GM12878 (cell line): Measurements from ENCODE around the gene RNASEH2A. TPM values are rescaled to one million over a fixed set of nuclear protein-coding genes. Genes with fewer than 3 reads are reported as not detected.

ENCODE experiments used
- BHLHE40 ChIP-seq, 2 experiments: fragments of 450-650 bp in 1 of 2; IDR thresholded peaks; 2 replicates each; pipeline ENCODE4 v1.6.1; 2011 to 2017; ENCODE audit warnings: low read depth in 2 of 2, borderline replicate concordance in 1 of 2, improper control_type of control experiment in 1 of 2, low read length in 1 of 2, mild to moderate bottlenecking in 1 of 2
- CBFB ChIP-seq: IDR thresholded peaks from 2 replicates; pipeline ENCODE4 v1.6.1; 2016; ENCODE audit warnings: antibody characterized with exemption, low read depth
- EGR1 ChIP-seq, 2 experiments: IDR thresholded peaks; 1 replicate in 1 of 2; 2 replicates in 1 of 2; pipeline ENCODE4 v1.6.1; 2011 to 2012; ENCODE audit warnings: low read depth in 2 of 2, low read length in 2 of 2, borderline replicate concordance in 1 of 2, mild to moderate bottlenecking in 1 of 2, moderate library complexity in 1 of 2
- ETV6 ChIP-seq, 2 experiments: fragments of 450-650 bp in 1 of 2; IDR thresholded peaks in 1 of 2; conservative IDR thresholded peaks in 1 of 2; 2 replicates each; pipeline ENCODE4 v1.6.1; 2014; ENCODE audit warnings: antibody characterized with exemption in 1 of 2, borderline replicate concordance in 1 of 2, low read depth in 1 of 2, mild to moderate bottlenecking in 1 of 2, moderate library complexity in 1 of 2
- NBN ChIP-seq: fragments of 450-650 bp; IDR thresholded peaks from 2 replicates; pipeline ENCODE4 v1.6.1; 2016
- POLR2A ChIP-seq: IDR thresholded peaks from 2 replicates; pipeline ENCODE4 v1.6.1; 2011; ENCODE audit warnings: low read depth, mild to moderate bottlenecking, low read length
- SMAD5 ChIP-seq: IDR thresholded peaks from 2 replicates; pipeline ENCODE4 v1.6.1; 2016; ENCODE audit warnings: antibody characterized with exemption, low read depth
- SP1 ChIP-seq: IDR thresholded peaks from one replicate; pipeline ENCODE4 v1.6.1; 2011; ENCODE audit warnings: low read depth, low read length
- polyA plus RNA-seq, 11 experiments: library from polyadenylated mRNA; depleted of rRNA in 4 of 11; unstranded in 6 of 11; stranded (reverse) in 5 of 11; fragments of >200 nt; fragmentation: Nextera tagmentation in 4 of 11; fragmentation: Illumina TruSeq in 1 of 11; extraction: Ambion mirVana in 4 of 11; extraction: Trizol in 1 of 11; gene quantifications; 1 replicate in 1 of 11; 2 replicates in 10 of 11; pipeline versions ENCODE4 v1.2.1 to v1.2.3, GENCODE V29; 2011 to 2016; ENCODE audit warnings: inconsistent platforms in 2 of 11, missing spikeins in 2 of 11, low read depth in 1 of 11
- total RNA-seq, 4 experiments: library from RNA; depleted of rRNA in 3 of 4; stranded (reverse); fragments of >200 nt in 3 of 4; fragmentation: Illumina TruSeq in 1 of 4; extraction: Trizol in 1 of 4; gene quantifications; 2 replicates each; pipeline versions ENCODE4 v1.2.1 to v1.2.3, GENCODE V29; 2013 to 2021
- TF ChIP-seq, protein P1 (sequence below): fragments of 450-650 bp; IDR thresholded peaks from 2 replicates; pipeline ENCODE4 v1.6.1; 2017; ENCODE audit warnings: mild to moderate bottlenecking, low read depth, inconsistent platforms; ENCODE audit not compliant: poor library complexity, severe bottlenecking
- TF ChIP-seq, protein P2 (sequence below): fragments of 450-650 bp; IDR thresholded peaks from 2 replicates; pipeline ENCODE4 v1.6.1; 2018; ENCODE audit warnings: mild to moderate bottlenecking, low read depth, moderate library complexity; ENCODE audit not compliant: partially characterized antibody
- TF ChIP-seq, protein P3 (sequence below): fragments of 450-650 bp; conservative IDR thresholded peaks from 2 replicates; pipeline ENCODE4 v1.6.1; 2017; ENCODE audit warnings: mild to moderate bottlenecking, moderate library complexity
- TF ChIP-seq, protein P4 (sequence below): IDR thresholded peaks from 2 replicates; pipeline ENCODE4 v1.6.1; 2012; ENCODE audit warnings: mild to moderate bottlenecking, low read depth, low read length
- TF ChIP-seq, protein P5 (sequence below): IDR thresholded peaks from 2 replicates; pipeline ENCODE4 v1.6.1; 2012; ENCODE audit warnings: low read depth, low read length, improper control_type of control experiment
- TF ChIP-seq, protein P6 (sequence below): fragments of 450-650 bp; IDR thresholded peaks from 2 replicates; pipeline ENCODE4 v1.6.1; 2016; ENCODE audit warnings: mild to moderate bottlenecking

The RNASEH2A gene
- total and polyA plus RNA-seq, 10 of the 15 experiments (the other 5 are each of a cell fraction or from before 2014, with no cell fraction given) = 17.4 to 103 (median 40.4) TPM

DNA sequence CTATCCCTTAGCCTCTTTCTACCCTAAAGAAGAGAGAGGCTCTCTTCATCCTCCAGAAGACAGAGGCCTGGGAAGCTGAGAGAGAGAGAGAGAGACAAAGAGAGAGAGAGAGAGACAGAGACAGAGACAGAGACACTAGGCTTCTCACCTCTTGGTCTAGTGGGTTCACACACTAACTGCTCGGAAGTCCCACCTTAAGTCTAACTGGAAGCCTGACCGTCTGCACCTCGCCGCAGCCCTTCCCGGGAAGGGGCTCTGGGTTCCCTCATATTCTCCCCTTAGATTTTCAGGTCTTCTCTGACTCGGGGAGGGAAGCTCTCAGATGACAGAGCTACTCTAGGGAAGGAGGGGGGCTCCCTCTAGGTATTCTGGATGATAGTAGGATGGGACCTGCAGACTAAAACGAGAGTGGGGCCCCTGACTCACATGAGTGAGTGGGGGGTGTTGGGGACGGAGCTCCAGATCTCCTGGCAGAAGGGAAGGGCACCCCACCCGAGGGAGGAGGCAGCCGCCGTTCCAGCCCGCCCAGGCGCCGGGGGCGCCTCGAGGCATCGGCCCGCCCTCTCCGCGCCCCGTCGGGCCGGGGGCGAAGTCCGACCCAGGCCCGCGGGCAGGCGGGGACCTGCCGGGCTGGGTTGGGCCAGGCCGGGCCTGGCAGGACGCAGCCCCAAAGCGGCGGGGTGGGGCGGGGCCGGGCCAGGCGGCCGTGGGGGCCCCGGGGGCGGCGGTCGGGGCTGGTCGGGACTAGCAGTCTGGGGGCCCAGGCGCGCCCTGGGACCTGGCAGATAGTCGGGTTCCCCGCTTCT is 17.1 kb upstream of the RNASEH2A start (continued):
- TF ChIP-seq, protein P1, sequence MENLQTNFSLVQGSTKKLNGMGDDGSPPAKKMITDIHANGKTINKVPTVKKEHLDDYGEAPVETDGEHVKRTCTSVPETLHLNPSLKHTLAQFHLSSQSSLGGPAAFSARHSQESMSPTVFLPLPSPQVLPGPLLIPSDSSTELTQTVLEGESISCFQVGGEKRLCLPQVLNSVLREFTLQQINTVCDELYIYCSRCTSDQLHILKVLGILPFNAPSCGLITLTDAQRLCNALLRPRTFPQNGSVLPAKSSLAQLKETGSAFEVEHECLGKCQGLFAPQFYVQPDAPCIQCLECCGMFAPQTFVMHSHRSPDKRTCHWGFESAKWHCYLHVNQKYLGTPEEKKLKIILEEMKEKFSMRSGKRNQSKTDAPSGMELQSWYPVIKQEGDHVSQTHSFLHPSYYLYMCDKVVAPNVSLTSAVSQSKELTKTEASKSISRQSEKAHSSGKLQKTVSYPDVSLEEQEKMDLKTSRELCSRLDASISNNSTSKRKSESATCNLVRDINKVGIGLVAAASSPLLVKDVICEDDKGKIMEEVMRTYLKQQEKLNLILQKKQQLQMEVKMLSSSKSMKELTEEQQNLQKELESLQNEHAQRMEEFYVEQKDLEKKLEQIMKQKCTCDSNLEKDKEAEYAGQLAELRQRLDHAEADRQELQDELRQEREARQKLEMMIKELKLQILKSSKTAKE = peak; percentile 70
- TF ChIP-seq SP1 = no peak
- TF ChIP-seq NBN = peak; percentile 90; the same call in 1 of the 2 replicates
- no peak for TF ChIP-seq ETV6 (conservative IDR thresholded peaks at IDR 0.05 in 1 of 2, IDR thresholded peaks at IDR 0.05 in 1 of 2; ENCODE audit: borderline replicate concordance in 1 of 2, low read depth in 1 of 2)
- peak in 1 of 2 experiments; percentile 27; a peak in 1 of 3 replicates for TF ChIP-seq EGR1 (IDR thresholded peaks at IDR 0.05; ENCODE audit: borderline replicate concordance in 1 of 2, low read depth in 2 of 2, low read length in 2 of 2)
- no peak for TF ChIP-seq BHLHE40 (IDR thresholded peaks at IDR 0.05; ENCODE audit: borderline replicate concordance in 1 of 2, low read depth in 2 of 2, low read length in 1 of 2)
- peak; percentile 75 for TF ChIP-seq POLR2A
- TF ChIP-seq, protein P2, sequence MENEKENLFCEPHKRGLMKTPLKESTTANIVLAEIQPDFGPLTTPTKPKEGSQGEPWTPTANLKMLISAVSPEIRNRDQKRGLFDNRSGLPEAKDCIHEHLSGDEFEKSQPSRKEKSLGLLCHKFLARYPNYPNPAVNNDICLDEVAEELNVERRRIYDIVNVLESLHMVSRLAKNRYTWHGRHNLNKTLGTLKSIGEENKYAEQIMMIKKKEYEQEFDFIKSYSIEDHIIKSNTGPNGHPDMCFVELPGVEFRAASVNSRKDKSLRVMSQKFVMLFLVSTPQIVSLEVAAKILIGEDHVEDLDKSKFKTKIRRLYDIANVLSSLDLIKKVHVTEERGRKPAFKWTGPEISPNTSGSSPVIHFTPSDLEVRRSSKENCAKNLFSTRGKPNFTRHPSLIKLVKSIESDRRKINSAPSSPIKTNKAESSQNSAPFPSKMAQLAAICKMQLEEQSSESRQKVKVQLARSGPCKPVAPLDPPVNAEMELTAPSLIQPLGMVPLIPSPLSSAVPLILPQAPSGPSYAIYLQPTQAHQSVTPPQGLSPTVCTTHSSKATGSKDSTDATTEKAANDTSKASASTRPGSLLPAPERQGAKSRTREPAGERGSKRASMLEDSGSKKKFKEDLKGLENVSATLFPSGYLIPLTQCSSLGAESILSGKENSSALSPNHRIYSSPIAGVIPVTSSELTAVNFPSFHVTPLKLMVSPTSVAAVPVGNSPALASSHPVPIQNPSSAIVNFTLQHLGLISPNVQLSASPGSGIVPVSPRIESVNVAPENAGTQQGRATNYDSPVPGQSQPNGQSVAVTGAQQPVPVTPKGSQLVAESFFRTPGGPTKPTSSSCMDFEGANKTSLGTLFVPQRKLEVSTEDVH = no peak
- TF ChIP-seq, protein P3, sequence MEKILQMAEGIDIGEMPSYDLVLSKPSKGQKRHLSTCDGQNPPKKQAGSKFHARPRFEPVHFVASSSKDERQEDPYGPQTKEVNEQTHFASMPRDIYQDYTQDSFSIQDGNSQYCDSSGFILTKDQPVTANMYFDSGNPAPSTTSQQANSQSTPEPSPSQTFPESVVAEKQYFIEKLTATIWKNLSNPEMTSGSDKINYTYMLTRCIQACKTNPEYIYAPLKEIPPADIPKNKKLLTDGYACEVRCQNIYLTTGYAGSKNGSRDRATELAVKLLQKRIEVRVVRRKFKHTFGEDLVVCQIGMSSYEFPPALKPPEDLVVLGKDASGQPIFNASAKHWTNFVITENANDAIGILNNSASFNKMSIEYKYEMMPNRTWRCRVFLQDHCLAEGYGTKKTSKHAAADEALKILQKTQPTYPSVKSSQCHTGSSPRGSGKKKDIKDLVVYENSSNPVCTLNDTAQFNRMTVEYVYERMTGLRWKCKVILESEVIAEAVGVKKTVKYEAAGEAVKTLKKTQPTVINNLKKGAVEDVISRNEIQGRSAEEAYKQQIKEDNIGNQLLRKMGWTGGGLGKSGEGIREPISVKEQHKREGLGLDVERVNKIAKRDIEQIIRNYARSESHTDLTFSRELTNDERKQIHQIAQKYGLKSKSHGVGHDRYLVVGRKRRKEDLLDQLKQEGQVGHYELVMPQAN = peak; percentile 37; the same call in 1 of the 2 replicates
- TF ChIP-seq, protein P4, sequence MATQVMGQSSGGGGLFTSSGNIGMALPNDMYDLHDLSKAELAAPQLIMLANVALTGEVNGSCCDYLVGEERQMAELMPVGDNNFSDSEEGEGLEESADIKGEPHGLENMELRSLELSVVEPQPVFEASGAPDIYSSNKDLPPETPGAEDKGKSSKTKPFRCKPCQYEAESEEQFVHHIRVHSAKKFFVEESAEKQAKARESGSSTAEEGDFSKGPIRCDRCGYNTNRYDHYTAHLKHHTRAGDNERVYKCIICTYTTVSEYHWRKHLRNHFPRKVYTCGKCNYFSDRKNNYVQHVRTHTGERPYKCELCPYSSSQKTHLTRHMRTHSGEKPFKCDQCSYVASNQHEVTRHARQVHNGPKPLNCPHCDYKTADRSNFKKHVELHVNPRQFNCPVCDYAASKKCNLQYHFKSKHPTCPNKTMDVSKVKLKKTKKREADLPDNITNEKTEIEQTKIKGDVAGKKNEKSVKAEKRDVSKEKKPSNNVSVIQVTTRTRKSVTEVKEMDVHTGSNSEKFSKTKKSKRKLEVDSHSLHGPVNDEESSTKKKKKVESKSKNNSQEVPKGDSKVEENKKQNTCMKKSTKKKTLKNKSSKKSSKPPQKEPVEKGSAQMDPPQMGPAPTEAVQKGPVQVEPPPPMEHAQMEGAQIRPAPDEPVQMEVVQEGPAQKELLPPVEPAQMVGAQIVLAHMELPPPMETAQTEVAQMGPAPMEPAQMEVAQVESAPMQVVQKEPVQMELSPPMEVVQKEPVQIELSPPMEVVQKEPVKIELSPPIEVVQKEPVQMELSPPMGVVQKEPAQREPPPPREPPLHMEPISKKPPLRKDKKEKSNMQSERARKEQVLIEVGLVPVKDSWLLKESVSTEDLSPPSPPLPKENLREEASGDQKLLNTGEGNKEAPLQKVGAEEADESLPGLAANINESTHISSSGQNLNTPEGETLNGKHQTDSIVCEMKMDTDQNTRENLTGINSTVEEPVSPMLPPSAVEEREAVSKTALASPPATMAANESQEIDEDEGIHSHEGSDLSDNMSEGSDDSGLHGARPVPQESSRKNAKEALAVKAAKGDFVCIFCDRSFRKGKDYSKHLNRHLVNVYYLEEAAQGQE = no peak
- TF ChIP-seq, protein P5, sequence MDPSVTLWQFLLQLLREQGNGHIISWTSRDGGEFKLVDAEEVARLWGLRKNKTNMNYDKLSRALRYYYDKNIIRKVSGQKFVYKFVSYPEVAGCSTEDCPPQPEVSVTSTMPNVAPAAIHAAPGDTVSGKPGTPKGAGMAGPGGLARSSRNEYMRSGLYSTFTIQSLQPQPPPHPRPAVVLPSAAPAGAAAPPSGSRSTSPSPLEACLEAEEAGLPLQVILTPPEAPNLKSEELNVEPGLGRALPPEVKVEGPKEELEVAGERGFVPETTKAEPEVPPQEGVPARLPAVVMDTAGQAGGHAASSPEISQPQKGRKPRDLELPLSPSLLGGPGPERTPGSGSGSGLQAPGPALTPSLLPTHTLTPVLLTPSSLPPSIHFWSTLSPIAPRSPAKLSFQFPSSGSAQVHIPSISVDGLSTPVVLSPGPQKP = 0 out of 2 replicates have a peak, but pooled peaks have one; percentile 30
- TF ChIP-seq, protein P6, sequence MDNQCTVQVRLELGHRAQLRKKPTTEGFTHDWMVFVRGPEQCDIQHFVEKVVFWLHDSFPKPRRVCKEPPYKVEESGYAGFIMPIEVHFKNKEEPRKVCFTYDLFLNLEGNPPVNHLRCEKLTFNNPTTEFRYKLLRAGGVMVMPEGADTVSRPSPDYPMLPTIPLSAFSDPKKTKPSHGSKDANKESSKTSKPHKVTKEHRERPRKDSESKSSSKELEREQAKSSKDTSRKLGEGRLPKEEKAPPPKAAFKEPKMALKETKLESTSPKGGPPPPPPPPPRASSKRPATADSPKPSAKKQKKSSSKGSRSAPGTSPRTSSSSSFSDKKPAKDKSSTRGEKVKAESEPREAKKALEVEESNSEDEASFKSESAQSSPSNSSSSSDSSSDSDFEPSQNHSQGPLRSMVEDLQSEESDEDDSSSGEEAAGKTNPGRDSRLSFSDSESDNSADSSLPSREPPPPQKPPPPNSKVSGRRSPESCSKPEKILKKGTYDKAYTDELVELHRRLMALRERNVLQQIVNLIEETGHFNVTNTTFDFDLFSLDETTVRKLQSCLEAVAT = peak; percentile 96
- TF ChIP-seq CBFB = no peak
- peak; percentile 67; the same call in 1 of the 2 replicates for TF ChIP-seq SMAD5
